Endothelial cell of umbilical vein (primary cell): ENCODE results near the gene PTAR1. TPM values are rescaled to one million over a fixed set of nuclear protein-coding genes. Genes with fewer than 3 reads are reported as not detected.

Experiments used
- BruUV-seq: library from RNA; stranded (reverse); fragments of 400-500 nt; replicated peaks from 2 replicates; lab custom pipeline; 2021; lab: Mats Ljungman, UMichigan
- CTCF ChIA-PET: fragments of 300-600, 350-600 bp; sonication (Branson Sonifier 250); formaldehyde crosslinking; loops from one replicate; lab custom pipeline; 2021; ENCODE audit warnings: antibody characterized with exemption, inconsistent platforms; lab: Charles Lee
- POLR2A ChIA-PET: fragments of 300-600, 350-600 bp; sonication (Branson Sonifier 250); formaldehyde crosslinking; loops from one replicate; lab custom pipeline; 2021; ENCODE audit warnings: antibody characterized with exemption, inconsistent platforms; lab: Charles Lee
- DNase-seq: peaks from one replicate; pipeline ENCODE4 v3.0.0-alpha.2; 2011; ENCODE audit warnings: low read depth, low spot score
- FAIRE-seq: peaks from 2 replicates; lab custom pipeline; 2011; peaks lifted over from hg19 to GRCh38; lab: Jason Lieb, UNC
- H2AFZ ChIP-seq: 2 replicates; pipeline ENCODE4 v1.6.0; 2012; ENCODE audit warnings: low read depth, low read length, control low read depth, inconsistent platforms
- H3K27ac ChIP-seq: 2 replicates; pipeline ENCODE4 v1.5.1; 2011; ENCODE audit warnings: low read depth, mild to moderate bottlenecking, control low read depth, low read length, moderate library complexity; ENCODE audit not compliant: insufficient read depth
- H3K27me3 ChIP-seq, 2 experiments: 2 replicates each; pipeline versions ENCODE4 v1.6.0 to v1.6.1; 2011; ENCODE audit warnings: low read length in 2 of 2, mixed read lengths in 1 of 2; ENCODE audit not compliant: control insufficient read depth in 2 of 2, insufficient read depth in 2 of 2
- H3K36me3 ChIP-seq, 2 experiments: 2 replicates in 1 of 2; 3 replicates in 1 of 2; pipeline ENCODE4 v1.5.1; 2011; ENCODE audit warnings: low read length in 2 of 2, mild to moderate bottlenecking in 1 of 2, moderate library complexity in 1 of 2; ENCODE audit not compliant: control insufficient read depth in 2 of 2, insufficient read depth in 2 of 2; ENCODE audit errors: extremely low read depth in 1 of 2
- H3K4me1 ChIP-seq: 3 replicates; pipeline ENCODE4 v1.5.1; 2011; ENCODE audit warnings: mild to moderate bottlenecking, low read length; ENCODE audit not compliant: control insufficient read depth, insufficient read depth; ENCODE audit errors: extremely low read depth
- H3K4me2 ChIP-seq: 2 replicates; pipeline ENCODE4 v1.6.1; 2011; ENCODE audit warnings: low read length, control low read depth, mixed read lengths; ENCODE audit not compliant: insufficient read depth
- H3K4me3 ChIP-seq, 3 experiments: fragments of 200-600 bp in 1 of 3; sonication (generic), shearing (Covaris generic) in 1 of 3; replicated peaks in 1 of 3; 2 replicates each; pipeline ENCODE4 v1.5.1; 2011 to 2016; ENCODE audit warnings: control low read depth in 3 of 3, low read length in 3 of 3, mild to moderate bottlenecking in 2 of 3, inconsistent platforms in 1 of 3, low read depth in 1 of 3, moderate library complexity in 1 of 3; ENCODE audit not compliant: insufficient read depth in 1 of 3
- H3K79me2 ChIP-seq: 2 replicates; pipeline ENCODE4 v1.6.0; 2012; ENCODE audit warnings: low read length, inconsistent platforms; ENCODE audit not compliant: control insufficient read depth, insufficient read depth
- H3K9ac ChIP-seq: replicated peaks from 2 replicates; pipeline ENCODE3; 2011; ENCODE audit warnings: low read length, control low read depth; ENCODE audit not compliant: insufficient read depth; ENCODE audit errors: extremely low read depth
- H3K9me1 ChIP-seq: replicated peaks from 3 replicates; pipeline ENCODE4 v1.6.0; 2011; ENCODE audit warnings: mild to moderate bottlenecking, low read length; ENCODE audit not compliant: control insufficient read depth, insufficient read depth; ENCODE audit errors: extremely low read depth
- H3K9me3 ChIP-seq: replicated peaks from 2 replicates; pipeline ENCODE4 v1.5.1; 2012; ENCODE audit warnings: low read length, inconsistent platforms; ENCODE audit not compliant: control insufficient read depth, insufficient read depth
- H4K20me1 ChIP-seq: replicated peaks from 2 replicates; pipeline ENCODE3; 2011; ENCODE audit warnings: mild to moderate bottlenecking, low read length; ENCODE audit not compliant: control insufficient read depth, insufficient read depth; ENCODE audit errors: extremely low read depth
- CTCF ChIP-seq, 2 donors: IDR thresholded peaks; 1 replicate in 1 of 2; 2 replicates in 1 of 2; pipeline ENCODE4 v1.5.1; 2011; ENCODE audit warnings: low read length in 2 of 2, mild to moderate bottlenecking in 2 of 2, moderate library complexity in 2 of 2, control low read depth in 1 of 2, inconsistent platforms in 1 of 2, low read depth in 1 of 2; ENCODE audit not compliant: insufficient read depth in 1 of 2; ENCODE audit errors: extremely low read depth in 1 of 2
- EZH2 ChIP-seq: IDR thresholded peaks from 2 replicates; pipeline ENCODE4 v1.6.1; 2012; ENCODE audit warnings: borderline replicate concordance, low read depth, mild to moderate bottlenecking, moderate library complexity, low read length, inconsistent platforms; ENCODE audit not compliant: severe bottlenecking
- FOS ChIP-seq: IDR thresholded peaks from 2 replicates; pipeline ENCODE4 v1.6.1; 2011; ENCODE audit warnings: mild to moderate bottlenecking, low read length, moderate library complexity, borderline replicate concordance; ENCODE audit not compliant: insufficient read depth
- MYC ChIP-seq: IDR thresholded peaks from one replicate; pipeline ENCODE4 v1.6.1; 2011; ENCODE audit warnings: mild to moderate bottlenecking, low read depth, low read length
- dilution Hi-C: fragments of 300-500 bp; cut with MboI; formaldehyde crosslinking; loops from one replicate; pipeline ENCODE4 v1.15.0; 2019; ENCODE audit warnings: low sequenced_read_pairs; ENCODE audit not compliant: extremely low pct_ligation_motif_present
- intact Hi-C: fragments of 100-400 bp; cut with micrococcal nuclease; formaldehyde crosslinking; loops from one replicate; pipeline ENCODE4 v1.10.0; 2022
- polyA plus RNA-seq, 4 experiments: library from polyadenylated mRNA; depleted of rRNA in 3 of 4; stranded (reverse) in 3 of 4; unstranded in 1 of 4; fragments of >200 nt; gene quantifications; 2 replicates each; pipeline versions ENCODE4 v1.2.1 to v1.2.3, GENCODE V29; 2011 to 2012; ENCODE audit warnings: missing spikeins in 1 of 4
- total RNA-seq: library from RNA; stranded (reverse); gene quantifications from 2 replicates; pipeline ENCODE4 v1.2.3, GENCODE V29; 2021

The PTAR1 gene
- total and polyA plus RNA-seq, 2 donors (not counting 3 experiments of a cell fraction or from before 2014, with no cell fraction given) = 8.1 to 46.8 TPM

GRCh38 chr9:69671311-69671878 lies 88.4 kb downstream of the PTAR1 start:
- no TSS peak for BruUV-seq
- CTCF ChIA-PET = interaction anchor here (0.8 to 4.2 kb wide), 22 partner anchors 9 to 442 kb away, joined by 3 to 52 read pairs (median 8); partner anchors contain the start of gene PTAR1
- Histone ChIP-seq H3K27ac (no peak overlapping the region), H3K4me2 (peak overlapping the region; percentile 78), H3K9me3 (no peaks in the 10 kb centered on the region), H4K20me1 (no peaks in the 10 kb centered on the region), H3K4me3 (peak overlapping the region; percentile 46 to 60 (median 49)), H3K36me3 (no peaks in the 10 kb centered on the region), H3K79me2 (no peaks in the 10 kb centered on the region), H3K9ac (peak overlapping the region; percentile 37), H3K4me1 (peaks cover 36% of the 10 kb centered on the region), H3K27me3 (peaks cover 17 to 20% of the 10 kb centered on the region in 2 experiments), H2AFZ (peak overlapping the region; percentile 93), H3K9me1 (no peaks in the 10 kb centered on the region)
- intact Hi-C loops = loop anchor here (5.0 to 10.0 kb wide), 4 partner anchors 119 to 743 kb away; partner anchors contain the start of gene KLF9
- FAIRE-seq = no peak
- POLR2A ChIA-PET = no interaction called here
- dilution Hi-C loops = no loop called here
- no peak for DNase-seq
- no peak for TF ChIP-seq CTCF (IDR thresholded peaks at IDR 0.05; ENCODE audit: extremely low read depth in 1 of 2, insufficient read depth in 1 of 2, low read depth in 1 of 2, low read length in 2 of 2)
- TF ChIP-seq EZH2 = peak; percentile 35

GRCh38 chr9:69667306-69667705 lies 92.5 kb downstream of the PTAR1 start:
- no TSS peak for BruUV-seq
- no peak overlapping the region for H3K4me2 ChIP-seq
- H3K9me3 ChIP-seq = no peaks in the 10 kb centered on the region
- CTCF ChIA-PET = interaction anchor here (1.0 to 1.3 kb wide), 2 partner anchors 79 to 264 kb away, joined by 3 read pairs; no protein-coding TSS in a partner anchor
- no peak overlapping the region for H3K9ac ChIP-seq
- H3K4me3 ChIP-seq = no peak overlapping the region
- H3K4me1 ChIP-seq = peaks cover 11% of the 10 kb centered on the region
- TF ChIP-seq MYC (no peak), FOS (no peak), EZH2 (peak; percentile 45)
- POLR2A ChIA-PET = no interaction called here
- no peaks in the 10 kb centered on the region for H3K79me2 ChIP-seq
- dilution Hi-C loops = no loop called here
- FAIRE-seq (no peak), DNase-seq (no peak)
- no peaks in the 10 kb centered on the region for H3K9me1 ChIP-seq
- no peaks in the 10 kb centered on the region for H4K20me1 ChIP-seq
- no peaks in the 10 kb centered on the region for H3K36me3 ChIP-seq
- intact Hi-C loops = no loop called here
- peaks cover 20 to 25% of the 10 kb centered on the region in 2 experiments for H3K27me3 ChIP-seq
- H2AFZ ChIP-seq = no peak overlapping the region
- H3K27ac ChIP-seq = no peak overlapping the region
